Activated naive CD4-positive, alpha-beta T cell treated with anti-CD3 and anti-CD28 coated beads, Interleukin-2, amount 10 ng/mL, durations not matched to agents 7 days and 5 days (primary cell): ENCODE data around the gene TMEM88.

ENCODE experiments used
- CTCF ChIA-PET: fragments of 350-600 bp; sonication (Branson Sonifier 250); formaldehyde crosslinking; loops from one replicate; lab custom pipeline; 2021; ENCODE audit warnings: antibody characterized with exemption; lab: Charles Lee
- DNase-seq: peaks from one replicate; pipeline ENCODE4 v3.0.0-alpha.2; 2020
- H3K27ac Mint-ChIP-seq: one replicate; pipeline ENCODE4 v1.8.0; 2021; ENCODE audit warnings: mild to moderate bottlenecking, moderate library complexity, mixed read lengths
- H3K27me3 Mint-ChIP-seq: one replicate; pipeline ENCODE4 v1.8.0; 2021; ENCODE audit warnings: mild to moderate bottlenecking, mixed read lengths
- H3K36me3 Mint-ChIP-seq: one replicate; pipeline ENCODE4 v1.8.0; 2021; ENCODE audit warnings: mixed read lengths
- H3K4me1 Mint-ChIP-seq: one replicate; pipeline ENCODE4 v1.8.0; 2021; ENCODE audit warnings: mixed read lengths
- H3K4me3 Mint-ChIP-seq: one replicate; pipeline ENCODE4 v1.8.0; 2021; ENCODE audit warnings: mild to moderate bottlenecking, moderate library complexity, mixed read lengths
- H3K9me3 Mint-ChIP-seq: one replicate; pipeline ENCODE4 v1.8.0; 2021; ENCODE audit warnings: mixed read lengths

The TMEM88 gene

GRCh38 chr17:7897773-7898172, 42.9 kb downstream of the TMEM88 start:
- no peaks in the 10 kb centered on the region for H3K9me3 Mint-ChIP-seq
- no peak overlapping the region for H3K4me3 Mint-ChIP-seq
- CTCF ChIA-PET = interaction anchor here (0.6 to 4.9 kb wide), 7 partner anchors 15 to 144 kb away, joined by 3 to 38 read pairs (median 3); no protein-coding TSS in a partner anchor
- H3K27ac Mint-ChIP-seq = no peak overlapping the region
- no peaks in the 10 kb centered on the region for H3K27me3 Mint-ChIP-seq
- H3K36me3 Mint-ChIP-seq = peaks cover 77% of the 10 kb centered on the region
- peaks cover 4% of the 10 kb centered on the region for H3K4me1 Mint-ChIP-seq
- DNase-seq = no peak

GRCh38 chr17:7903154-7904103, 48.6 kb downstream of the TMEM88 start:
- Mint-ChIP-seq H3K4me3 (no peak overlapping the region), H3K9me3 (no peaks in the 10 kb centered on the region), H3K36me3 (peaks cover 82% of the 10 kb centered on the region), H3K27ac (no peak overlapping the region), H3K27me3 (no peaks in the 10 kb centered on the region), H3K4me1 (no peaks in the 10 kb centered on the region)
- CTCF ChIA-PET = interaction anchor here (1.0 to 2.5 kb wide), 2 partner anchors 41 to 44 kb away, joined by 3 to 11 read pairs; no protein-coding TSS in a partner anchor
- no peak for DNase-seq
